NCI-H526 treated with DMSO at 0.1 percent for 48 hours (cell line): Measurements from ENCODE around the gene MED8.

Experiments
- DNase-seq: peaks from one replicate; lab custom pipeline; 2025; lab: John Stamatoyannopoulos, UW

MED8 gene

DNA sequence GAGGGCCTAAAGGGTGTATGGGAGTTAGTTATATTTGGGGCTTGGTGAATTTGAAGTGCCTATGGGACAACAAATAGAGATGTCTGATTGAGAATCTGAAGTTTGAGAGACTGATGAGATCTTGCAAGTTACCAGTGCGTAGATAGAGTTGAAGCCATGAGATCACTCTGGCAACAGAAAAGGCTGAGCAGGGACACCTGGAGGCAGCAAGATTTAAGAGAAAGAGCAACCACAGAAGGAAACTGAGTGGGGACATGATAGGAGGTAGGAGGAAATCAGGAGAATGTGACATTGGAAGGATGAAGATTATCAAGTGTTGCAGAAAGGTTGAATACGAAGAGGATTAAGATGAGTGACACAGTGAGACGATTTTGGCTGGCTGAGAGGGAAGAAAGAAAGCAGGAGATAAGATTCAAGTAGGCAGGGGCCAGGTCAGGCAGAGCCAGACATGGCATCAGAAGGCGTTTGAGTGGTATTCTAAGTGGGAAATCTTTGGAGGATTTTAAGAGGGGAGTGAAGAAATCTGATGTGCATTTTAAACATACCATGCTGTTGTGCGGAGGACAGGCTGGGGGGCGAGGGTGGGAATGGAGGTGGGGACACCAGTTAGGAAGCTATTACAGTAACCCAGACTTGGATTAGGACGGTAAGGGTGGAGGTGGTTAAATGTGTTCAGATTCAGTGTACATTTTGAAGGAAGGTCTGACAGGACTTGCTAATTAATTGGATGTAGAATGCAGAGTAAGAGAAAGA is 55.0 kb downstream of the MED8 start:
- DNase-seq, result no peak
